ENCODE data around the gene CD48.
"Not testable (repeated sequence)": the region's sequence is repeated elsewhere in the genome, so short reads cannot be mapped to it uniquely, and the experiment has no call there.

CD48 gene

GRCh38 chr1:160704250-160704649 is 7.4 kb downstream of the CD48 start:
- TF ChIP-seq, protein P1, sequence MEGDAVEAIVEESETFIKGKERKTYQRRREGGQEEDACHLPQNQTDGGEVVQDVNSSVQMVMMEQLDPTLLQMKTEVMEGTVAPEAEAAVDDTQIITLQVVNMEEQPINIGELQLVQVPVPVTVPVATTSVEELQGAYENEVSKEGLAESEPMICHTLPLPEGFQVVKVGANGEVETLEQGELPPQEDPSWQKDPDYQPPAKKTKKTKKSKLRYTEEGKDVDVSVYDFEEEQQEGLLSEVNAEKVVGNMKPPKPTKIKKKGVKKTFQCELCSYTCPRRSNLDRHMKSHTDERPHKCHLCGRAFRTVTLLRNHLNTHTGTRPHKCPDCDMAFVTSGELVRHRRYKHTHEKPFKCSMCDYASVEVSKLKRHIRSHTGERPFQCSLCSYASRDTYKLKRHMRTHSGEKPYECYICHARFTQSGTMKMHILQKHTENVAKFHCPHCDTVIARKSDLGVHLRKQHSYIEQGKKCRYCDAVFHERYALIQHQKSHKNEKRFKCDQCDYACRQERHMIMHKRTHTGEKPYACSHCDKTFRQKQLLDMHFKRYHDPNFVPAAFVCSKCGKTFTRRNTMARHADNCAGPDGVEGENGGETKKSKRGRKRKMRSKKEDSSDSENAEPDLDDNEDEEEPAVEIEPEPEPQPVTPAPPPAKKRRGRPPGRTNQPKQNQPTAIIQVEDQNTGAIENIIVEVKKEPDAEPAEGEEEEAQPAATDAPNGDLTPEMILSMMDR (IDR thresholded peaks at IDR 0.05; ENCODE audit: insufficient read depth, low read depth, low read length, missing control alignments), result no peak
- no peak for DNase-seq (ENCODE audit: low read depth)
- H3K4me3 ChIP-seq (ENCODE audit: low read depth, low read length), result peak overlapping the region; percentile 97

- H3K4me3 ChIP-seq (ENCODE audit: low read depth, low read length), result no peak overlapping the region
- TF ChIP-seq, protein P1 (IDR thresholded peaks at IDR 0.05; ENCODE audit: insufficient read depth, low read depth, low read length, missing control alignments), result no peak
- DNase-seq (ENCODE audit: low read depth), result no peak
These were observed 9.5 kb downstream of the CD48 start for GRCh38 chr1:160702100-160702499.

DNA sequence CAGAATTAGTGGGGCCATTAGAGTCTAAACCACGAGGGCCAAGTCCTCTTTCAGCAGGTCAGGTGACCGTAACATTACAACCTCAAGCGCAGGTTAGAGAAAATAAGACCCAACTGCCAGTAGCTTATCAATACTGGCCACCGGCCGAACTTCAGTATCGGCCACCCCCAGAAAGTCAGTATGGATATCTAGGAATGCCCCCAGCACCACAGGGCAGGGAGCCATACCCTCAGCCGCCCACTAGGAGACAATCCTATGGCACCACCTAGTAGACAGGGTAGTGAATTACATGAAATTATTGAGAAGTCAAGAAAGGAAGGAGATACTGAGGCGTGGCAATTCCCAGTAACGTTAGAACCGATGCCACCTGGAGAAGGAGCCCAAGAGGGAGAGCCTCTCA is 19.2 kb downstream of the CD48 start:
- TF ChIP-seq, protein P1 (IDR thresholded peaks at IDR 0.05; ENCODE audit: insufficient read depth, low read depth, low read length, missing control alignments), result peak; percentile 20
- not testable (repeated sequence) for DNase-seq (ENCODE audit: low read depth)

DNA sequence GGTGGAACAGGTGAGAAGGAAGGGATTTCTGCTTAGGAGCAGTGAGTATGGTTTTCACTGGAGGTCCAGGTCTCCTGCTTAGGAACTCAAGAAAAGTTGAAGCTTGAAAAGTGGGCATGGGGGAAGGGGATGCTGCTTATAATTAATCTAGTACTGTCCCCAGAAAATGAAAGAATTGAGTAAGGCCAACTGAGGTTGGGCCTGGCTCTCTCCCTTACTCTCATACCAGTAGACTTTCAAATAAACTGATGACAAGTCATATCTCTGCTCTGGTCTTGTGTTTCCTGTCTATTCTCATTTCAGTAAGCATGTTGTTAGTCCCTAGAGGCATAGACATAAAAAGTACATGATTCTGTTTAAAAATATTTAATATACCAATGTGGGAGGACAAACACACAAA is 26.4 kb downstream of the CD48 start:
- TF ChIP-seq, protein P1 (IDR thresholded peaks at IDR 0.05; ENCODE audit: insufficient read depth, low read depth, low read length, missing control alignments), result no peak
- H3K4me3 ChIP-seq (ENCODE audit: low read depth, low read length), result no peak overlapping the region
- peak; percentile 62 for DNase-seq (ENCODE audit: low read depth)

More for the DNA sequence above, 19.2 kb downstream of the CD48 start:
- not testable (repeated sequence) for H3K4me3 ChIP-seq (ENCODE audit: low read depth, low read length)

DNA sequence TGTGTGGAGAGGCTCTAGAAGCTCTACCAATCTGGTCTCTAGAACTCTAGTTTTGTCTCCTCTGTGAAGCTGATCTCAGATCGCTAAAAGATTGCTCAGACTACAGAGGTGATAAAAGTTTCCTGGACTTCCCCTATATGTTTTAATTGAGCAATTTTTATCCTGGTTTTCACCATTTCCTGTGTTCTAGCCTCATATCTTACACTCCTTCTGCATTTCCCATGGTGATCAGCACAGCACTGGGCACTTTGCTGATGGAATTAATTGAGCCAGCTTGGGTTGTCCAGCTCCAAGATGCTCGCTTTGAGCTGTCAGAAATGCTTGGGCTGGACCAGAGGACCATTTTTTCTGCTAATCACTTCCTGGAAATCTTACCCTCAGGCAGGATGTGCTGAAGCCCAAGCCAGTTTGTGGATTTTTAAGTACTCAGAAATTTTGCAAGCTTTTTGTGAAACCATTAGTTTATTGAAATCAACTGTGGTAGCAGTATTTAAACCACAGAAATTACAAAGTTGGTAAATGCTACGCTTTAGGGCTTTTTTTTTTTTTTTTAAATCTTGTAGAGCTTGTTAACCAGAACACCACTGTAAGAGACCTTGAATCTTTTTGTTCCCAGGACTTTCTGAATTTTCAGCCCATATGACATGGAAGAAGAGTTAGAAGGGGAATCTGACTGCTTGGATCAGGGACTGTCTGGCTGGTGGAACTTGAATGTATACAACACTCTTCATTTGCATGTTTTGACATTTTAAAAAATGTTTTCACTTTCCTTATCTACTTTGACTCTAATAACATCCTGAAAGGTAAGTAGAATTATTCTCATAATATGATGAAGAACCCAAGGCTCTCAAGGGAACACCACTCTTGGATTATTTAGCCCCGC is 28.4 kb downstream of the CD48 start:
- DNase-seq (ENCODE audit: low read depth), result peak; percentile 33
- no peak overlapping the region for H3K4me3 ChIP-seq (ENCODE audit: low read depth, low read length)
- TF ChIP-seq, protein P1 (IDR thresholded peaks at IDR 0.05; ENCODE audit: insufficient read depth, low read depth, low read length, missing control alignments), result no peak

- H3K4me3 ChIP-seq (ENCODE audit: low read depth, low read length), result no peak overlapping the region
- TF ChIP-seq, protein P1 (IDR thresholded peaks at IDR 0.05; ENCODE audit: insufficient read depth, low read depth, low read length, missing control alignments), result no peak
- DNase-seq (ENCODE audit: low read depth), result no peak
These were observed 29.8 kb downstream of the CD48 start for GRCh38 chr1:160681891-160682140.

Data from GM12865 (cell line).